ENCODE data around the gene USPL1. TPM values are rescaled to one million over a fixed set of nuclear protein-coding genes. Genes with fewer than 3 reads are reported as not detected.

The USPL1 gene
- polyA plus RNA-seq, 2 of the 4 experiments (the other 2 are of a cell fraction): 7.6 to 22.7 TPM

GRCh38 chr13:30656178-30656577, 38.5 kb downstream of the USPL1 start:
- CTCF ChIA-PET: no interaction called here

DNA sequence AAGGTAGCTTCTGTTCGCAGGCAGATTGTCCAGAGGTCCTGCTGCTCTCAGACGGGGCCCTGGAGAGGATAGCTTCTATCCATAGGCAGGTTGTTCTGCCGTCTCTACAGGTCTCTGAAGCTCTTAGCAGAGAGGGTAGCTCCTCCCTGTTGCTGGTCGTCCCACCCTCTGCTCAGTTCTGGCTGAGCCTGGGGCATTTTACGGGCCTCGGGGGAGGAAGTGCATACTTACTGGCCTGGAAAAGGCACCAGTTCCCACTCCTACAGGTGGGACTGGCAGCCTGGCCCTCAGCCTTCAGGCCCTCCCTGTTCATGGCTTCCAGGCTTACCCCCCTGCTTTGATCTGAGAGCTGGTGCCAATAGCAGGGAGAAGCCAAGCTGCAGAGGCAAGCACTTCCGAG, 42.3 kb downstream of the USPL1 start:
- CTCF ChIA-PET: no interaction called here
- no peak overlapping the region for H3K27ac ChIP-seq
- H3K4me1 ChIP-seq: no peaks in the 10 kb centered on the region
- POLR2A ChIA-PET: no interaction called here
- 78% methylated on average over 3 of the region's 7 CpGs for WGBS (ENCODE audit: missing lambda C conversion rate)
- H3K4me3 ChIP-seq: no peak overlapping the region
- FAIRE-seq (no peak), DNase-seq (ENCODE audit: low read depth in 1 of 2, low spot score in 1 of 2) (no peak), ATAC-seq (no peak; a peak in 3 of 6 replicates)
- H3K4me2 ChIP-seq: no peak overlapping the region
- TF ChIP-seq MAX (IDR thresholded peaks at IDR 0.05) (no peak), HOXA7 (CRISPR knock-in tag; IDR thresholded peaks at IDR 0.05) (no peak), MAFK (IDR thresholded peaks at IDR 0.05; ENCODE audit: partially characterized antibody) (no peak), CBX8 (IDR thresholded peaks at IDR 0.05) (no peak), POLR2AphosphoS2 (conservative IDR thresholded peaks at IDR 0.05; ENCODE audit: low read length) (no peak), RFX5 (IDR thresholded peaks at IDR 0.05) (no peak), ZFP36 (IDR thresholded peaks at IDR 0.05; ENCODE audit: borderline replicate concordance, partially characterized antibody) (no peak), ESRRA (IDR thresholded peaks at IDR 0.05; ENCODE audit: borderline replicate concordance, low read length) (no peak), SMC3 (IDR thresholded peaks at IDR 0.05) (no peak), BHLHE40 (IDR thresholded peaks at IDR 0.05; ENCODE audit: low read depth, low read length) (no peak), CHD4 (IDR thresholded peaks at IDR 0.05; ENCODE audit: borderline replicate concordance) (no peak)
- TF ChIP-seq, protein P1, sequence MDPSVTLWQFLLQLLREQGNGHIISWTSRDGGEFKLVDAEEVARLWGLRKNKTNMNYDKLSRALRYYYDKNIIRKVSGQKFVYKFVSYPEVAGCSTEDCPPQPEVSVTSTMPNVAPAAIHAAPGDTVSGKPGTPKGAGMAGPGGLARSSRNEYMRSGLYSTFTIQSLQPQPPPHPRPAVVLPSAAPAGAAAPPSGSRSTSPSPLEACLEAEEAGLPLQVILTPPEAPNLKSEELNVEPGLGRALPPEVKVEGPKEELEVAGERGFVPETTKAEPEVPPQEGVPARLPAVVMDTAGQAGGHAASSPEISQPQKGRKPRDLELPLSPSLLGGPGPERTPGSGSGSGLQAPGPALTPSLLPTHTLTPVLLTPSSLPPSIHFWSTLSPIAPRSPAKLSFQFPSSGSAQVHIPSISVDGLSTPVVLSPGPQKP (IDR thresholded peaks at IDR 0.05; ENCODE audit: low read depth, low read length): no peak
- no peaks in the 10 kb centered on the region for H3K9me3 ChIP-seq

More at GRCh38 chr13:30656178-30656577, 38.5 kb downstream of the USPL1 start:
- POLR2A ChIA-PET: no interaction called here
- Histone ChIP-seq H3K9me3 (no peaks in the 10 kb centered on the region), H3K27ac (no peak overlapping the region), H3K4me3 (no peak overlapping the region), H3K4me1 (no peaks in the 10 kb centered on the region), H3K4me2 (no peak overlapping the region)
- DNase-seq (ENCODE audit: low read depth in 1 of 2, low spot score in 1 of 2) (no peak), ATAC-seq (no peak), FAIRE-seq (no peak)
- WGBS (ENCODE audit: missing lambda C conversion rate): 91% methylated on average over 3 of the region's 3 CpGs
- no peak for TF ChIP-seq POLR2A (IDR thresholded peaks at IDR 0.05; ENCODE audit: low read length)
- no peak for TF ChIP-seq JUNB (IDR thresholded peaks at IDR 0.05)
- TF ChIP-seq NR3C1 (IDR thresholded peaks at IDR 0.05): no peak
- no peak for TF ChIP-seq JUN (IDR thresholded peaks at IDR 0.05)
- no peak for TF ChIP-seq PHF8 (IDR thresholded peaks at IDR 0.05; ENCODE audit: borderline replicate concordance, low read depth)
- TF ChIP-seq HDAC2 (IDR thresholded peaks at IDR 0.05): no peak
- TF ChIP-seq, protein P2, sequence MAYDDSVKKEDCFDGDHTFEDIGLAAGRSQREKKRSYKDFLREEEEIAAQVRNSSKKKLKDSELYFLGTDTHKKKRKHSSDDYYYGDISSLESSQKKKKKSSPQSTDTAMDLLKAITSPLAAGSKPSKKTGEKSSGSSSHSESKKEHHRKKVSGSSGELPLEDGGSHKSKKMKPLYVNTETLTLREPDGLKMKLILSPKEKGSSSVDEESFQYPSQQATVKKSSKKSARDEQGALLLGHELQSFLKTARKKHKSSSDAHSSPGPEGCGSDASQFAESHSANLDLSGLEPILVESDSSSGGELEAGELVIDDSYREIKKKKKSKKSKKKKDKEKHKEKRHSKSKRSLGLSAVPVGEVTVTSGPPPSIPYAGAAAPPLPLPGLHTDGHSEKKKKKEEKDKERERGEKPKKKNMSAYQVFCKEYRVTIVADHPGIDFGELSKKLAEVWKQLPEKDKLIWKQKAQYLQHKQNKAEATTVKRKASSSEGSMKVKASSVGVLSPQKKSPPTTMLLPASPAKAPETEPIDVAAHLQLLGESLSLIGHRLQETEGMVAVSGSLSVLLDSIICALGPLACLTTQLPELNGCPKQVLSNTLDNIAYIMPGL (CRISPR knock-in tag; IDR thresholded peaks at IDR 0.05; ENCODE audit: borderline replicate concordance): no peak
- TF ChIP-seq CEBPB (IDR thresholded peaks at IDR 0.05): no peak
- TF ChIP-seq EHF (CRISPR knock-in tag; IDR thresholded peaks at IDR 0.05): no peak
- no peak for TF ChIP-seq GATA3 (IDR thresholded peaks at IDR 0.05; ENCODE audit: borderline replicate concordance)
- no peak for TF ChIP-seq HES2 (IDR thresholded peaks at IDR 0.05)
- no peak for TF ChIP-seq ATOH8 (CRISPR knock-in tag; IDR thresholded peaks at IDR 0.05; ENCODE audit: low read depth)
- no peak for TF ChIP-seq ESRRA (IDR thresholded peaks at IDR 0.05; ENCODE audit: borderline replicate concordance, low read length)
- TF ChIP-seq HOXB5 (CRISPR knock-in tag; IDR thresholded peaks at IDR 0.05): no peak
- TF ChIP-seq USF2 (IDR thresholded peaks at IDR 0.05): no peak
- TF ChIP-seq, protein P1 (IDR thresholded peaks at IDR 0.05; ENCODE audit: low read depth, low read length): no peak
- no peak for TF ChIP-seq MYC (IDR thresholded peaks at IDR 0.05; ENCODE audit: borderline replicate concordance, low read length)
- no peak for TF ChIP-seq RNF2 (IDR thresholded peaks at IDR 0.05; ENCODE audit: borderline replicate concordance, low read depth)

Measured in A549 (cell line).